ENCODE measurements around the gene SRRM5. TPM values are rescaled to one million over a fixed set of nuclear protein-coding genes. Genes with fewer than 3 reads are reported as not detected.

Gene SRRM5, protein sequence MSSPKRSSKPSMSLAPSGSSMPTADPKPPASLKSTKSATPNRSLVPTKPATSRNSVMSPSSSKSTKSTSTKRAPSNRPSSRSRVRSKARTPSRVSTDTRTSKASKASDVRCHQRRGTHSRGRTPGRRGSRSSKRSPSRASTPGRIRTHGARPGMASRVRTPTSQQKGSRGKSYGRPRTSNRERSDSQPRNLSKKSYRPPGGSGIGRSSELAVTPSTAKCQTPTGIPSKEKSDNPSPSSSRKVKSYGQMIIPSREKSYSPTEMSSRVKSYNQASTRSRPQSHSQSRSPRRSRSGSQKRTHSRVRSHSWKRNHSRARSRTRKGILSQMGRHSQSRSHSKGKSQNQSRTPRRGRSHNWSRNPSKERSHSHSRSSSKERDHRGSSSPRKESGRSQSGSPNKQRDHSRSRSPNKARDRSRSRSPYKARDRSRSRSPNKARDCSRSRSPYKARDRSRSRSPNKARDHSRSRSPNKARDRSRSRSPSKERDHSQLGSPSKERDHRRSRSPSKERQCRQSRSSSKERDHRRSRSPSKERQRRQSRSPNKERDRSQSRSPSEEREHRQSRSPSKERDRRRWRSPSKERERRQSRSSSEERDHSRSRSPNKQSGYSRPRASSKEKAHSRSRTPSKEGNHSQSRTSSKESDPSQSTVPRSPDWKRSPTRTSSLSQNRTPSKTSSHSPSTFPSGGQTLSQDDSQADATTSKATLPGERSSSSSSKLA
- total RNA-seq = not detected in 2 replicates

DNA sequence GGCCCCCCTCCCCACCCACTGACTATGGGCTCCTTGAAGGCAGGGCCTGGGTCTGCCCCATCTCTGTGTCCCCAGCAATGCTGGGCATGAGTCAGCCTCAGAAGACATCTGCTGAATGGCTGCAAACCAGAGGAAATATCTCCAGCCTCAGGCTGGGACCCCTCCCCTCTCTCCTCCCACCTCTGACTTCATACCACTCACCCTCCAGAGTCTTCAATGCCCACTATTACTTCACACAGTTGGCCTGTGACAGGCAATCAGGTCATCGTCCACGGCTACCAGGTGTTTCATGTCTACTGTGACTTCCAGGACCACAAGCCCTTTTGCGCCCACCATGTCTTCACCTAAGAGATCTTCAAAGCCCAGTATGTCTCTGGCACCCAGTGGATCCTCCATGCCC is at the start of gene SRRM5:
SRRM5 (plus strand) TSS at position 301 of the 400 bp plus-strand sequence; CDS start at position 335, 34 bp downstream.
- Histone ChIP-seq H3K36me3 (ENCODE audit: control insufficient read depth, insufficient read depth, low read length) (peaks cover 1% of the 10 kb centered on the region), H3K4me3 (ENCODE audit: low read depth, low read length) (no peak within 1 kb of the TSS), H3K27me3 (ENCODE audit: control insufficient read depth, insufficient read depth, low read length) (no peaks in the 10 kb centered on the region)
- no peak for FAIRE-seq
- TF ChIP-seq, protein P1, sequence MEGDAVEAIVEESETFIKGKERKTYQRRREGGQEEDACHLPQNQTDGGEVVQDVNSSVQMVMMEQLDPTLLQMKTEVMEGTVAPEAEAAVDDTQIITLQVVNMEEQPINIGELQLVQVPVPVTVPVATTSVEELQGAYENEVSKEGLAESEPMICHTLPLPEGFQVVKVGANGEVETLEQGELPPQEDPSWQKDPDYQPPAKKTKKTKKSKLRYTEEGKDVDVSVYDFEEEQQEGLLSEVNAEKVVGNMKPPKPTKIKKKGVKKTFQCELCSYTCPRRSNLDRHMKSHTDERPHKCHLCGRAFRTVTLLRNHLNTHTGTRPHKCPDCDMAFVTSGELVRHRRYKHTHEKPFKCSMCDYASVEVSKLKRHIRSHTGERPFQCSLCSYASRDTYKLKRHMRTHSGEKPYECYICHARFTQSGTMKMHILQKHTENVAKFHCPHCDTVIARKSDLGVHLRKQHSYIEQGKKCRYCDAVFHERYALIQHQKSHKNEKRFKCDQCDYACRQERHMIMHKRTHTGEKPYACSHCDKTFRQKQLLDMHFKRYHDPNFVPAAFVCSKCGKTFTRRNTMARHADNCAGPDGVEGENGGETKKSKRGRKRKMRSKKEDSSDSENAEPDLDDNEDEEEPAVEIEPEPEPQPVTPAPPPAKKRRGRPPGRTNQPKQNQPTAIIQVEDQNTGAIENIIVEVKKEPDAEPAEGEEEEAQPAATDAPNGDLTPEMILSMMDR (IDR thresholded peaks at IDR 0.05; ENCODE audit: insufficient read depth, low read length, severe bottlenecking) = no peak
- no peak for DNase-seq (ENCODE audit: low read depth)

DNA sequence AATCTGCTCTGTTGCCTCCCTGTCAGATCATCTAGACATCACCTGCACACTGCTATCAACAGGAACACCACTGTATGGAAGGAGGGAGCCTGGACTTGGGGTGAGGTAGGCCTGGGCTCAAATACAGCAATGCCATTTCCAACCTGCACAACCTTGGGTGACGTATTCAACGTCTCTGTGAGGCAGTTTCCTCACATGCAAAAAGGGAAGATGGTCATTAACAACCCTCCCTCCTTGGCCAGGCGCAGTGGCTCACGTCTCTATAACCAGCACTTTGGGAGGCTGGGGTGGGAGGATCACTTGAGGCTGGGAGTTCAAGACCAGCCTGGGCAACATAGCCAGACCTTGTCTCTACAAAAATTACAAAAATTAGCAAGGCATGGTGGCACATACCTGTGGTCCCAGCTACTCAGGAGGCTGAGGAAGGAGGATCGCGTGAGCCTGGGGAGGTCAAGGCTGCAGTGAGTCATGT is 49.6 kb upstream of the SRRM5 start:
- H3K4me3 ChIP-seq (ENCODE audit: low read depth, low read length) = no peak overlapping the region
- TF ChIP-seq, protein P1 (IDR thresholded peaks at IDR 0.05; ENCODE audit: insufficient read depth, low read length, severe bottlenecking) = no peak
- H3K27me3 ChIP-seq (ENCODE audit: control insufficient read depth, insufficient read depth, low read length) = no peaks in the 10 kb centered on the region
- FAIRE-seq (no peak), DNase-seq (ENCODE audit: low read depth) (no peak)
- peaks cover 1% of the 10 kb centered on the region for H3K36me3 ChIP-seq (ENCODE audit: control insufficient read depth, insufficient read depth, low read length)

DNA sequence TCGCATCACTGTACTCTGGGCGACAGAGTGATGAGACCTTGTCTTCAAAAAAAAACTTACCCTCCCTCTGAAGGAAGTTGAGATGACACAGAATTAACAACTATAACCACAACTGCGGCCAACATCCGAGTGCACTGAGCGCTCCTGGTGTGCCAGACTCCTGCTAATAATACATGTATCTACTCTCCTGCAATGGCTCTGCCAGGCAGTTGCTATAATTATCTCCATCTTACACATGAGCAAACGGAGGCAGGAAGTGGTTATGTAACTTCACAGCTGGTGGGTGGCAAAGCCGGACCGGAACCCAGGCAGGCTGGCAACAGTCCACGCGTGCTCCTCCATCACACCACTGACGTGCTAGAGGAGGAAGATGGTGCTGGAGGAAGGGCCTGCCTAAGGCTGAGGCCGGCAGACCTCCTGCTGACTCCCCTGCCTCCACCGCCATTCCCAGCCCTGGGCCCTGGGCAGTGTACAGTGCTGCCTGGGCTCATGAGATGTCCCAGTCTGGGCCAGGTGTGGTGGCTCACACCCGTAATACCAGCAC is 49.1 kb upstream of the SRRM5 start:
- Histone ChIP-seq H3K36me3 (ENCODE audit: control insufficient read depth, insufficient read depth, low read length) (peaks cover 1% of the 10 kb centered on the region), H3K4me3 (ENCODE audit: low read depth, low read length) (no peak overlapping the region), H3K27me3 (ENCODE audit: control insufficient read depth, insufficient read depth, low read length) (no peaks in the 10 kb centered on the region)
- TF ChIP-seq, protein P1 (IDR thresholded peaks at IDR 0.05; ENCODE audit: insufficient read depth, low read length, severe bottlenecking) = no peak
- FAIRE-seq (no peak), DNase-seq (ENCODE audit: low read depth) (peak; percentile 41)

DNA sequence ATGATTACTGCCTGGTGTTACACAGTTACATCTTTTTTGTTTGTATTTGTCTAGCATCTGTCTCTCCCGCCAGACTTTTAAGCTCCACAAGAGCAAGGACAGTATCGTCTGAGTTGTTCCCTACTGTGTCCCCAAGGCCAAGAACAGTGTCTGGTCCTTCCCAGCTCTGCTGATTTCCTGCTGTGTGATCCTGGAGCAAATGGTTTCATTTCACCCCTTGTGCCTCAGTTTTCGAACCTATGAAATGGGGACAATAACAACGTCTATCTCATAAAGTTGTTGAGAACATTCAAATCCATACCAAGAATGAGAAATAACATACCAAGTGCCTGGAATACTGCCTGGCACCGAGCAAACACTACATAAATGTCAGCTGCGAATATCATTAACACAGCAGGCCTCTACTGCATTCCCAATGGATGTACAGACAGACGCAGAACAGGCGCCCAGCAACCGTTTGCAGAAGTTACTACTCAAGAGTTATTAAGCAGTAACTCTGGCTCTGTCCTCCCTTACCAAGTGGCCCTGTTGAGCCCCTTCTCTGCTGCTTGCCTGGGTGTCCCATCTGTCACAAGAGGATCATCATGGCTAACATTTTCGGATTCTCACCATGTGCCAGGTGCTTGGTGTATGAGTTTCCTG is 48.0 kb upstream of the SRRM5 start:
- FAIRE-seq (peak; percentile 40), DNase-seq (ENCODE audit: low read depth) (no peak)
- peaks cover 1% of the 10 kb centered on the region for H3K36me3 ChIP-seq (ENCODE audit: control insufficient read depth, insufficient read depth, low read length)
- TF ChIP-seq, protein P1 (IDR thresholded peaks at IDR 0.05; ENCODE audit: insufficient read depth, low read length, severe bottlenecking) = no peak
- no peaks in the 10 kb centered on the region for H3K27me3 ChIP-seq (ENCODE audit: control insufficient read depth, insufficient read depth, low read length)
- H3K4me3 ChIP-seq (ENCODE audit: low read depth, low read length) = no peak overlapping the region

DNA sequence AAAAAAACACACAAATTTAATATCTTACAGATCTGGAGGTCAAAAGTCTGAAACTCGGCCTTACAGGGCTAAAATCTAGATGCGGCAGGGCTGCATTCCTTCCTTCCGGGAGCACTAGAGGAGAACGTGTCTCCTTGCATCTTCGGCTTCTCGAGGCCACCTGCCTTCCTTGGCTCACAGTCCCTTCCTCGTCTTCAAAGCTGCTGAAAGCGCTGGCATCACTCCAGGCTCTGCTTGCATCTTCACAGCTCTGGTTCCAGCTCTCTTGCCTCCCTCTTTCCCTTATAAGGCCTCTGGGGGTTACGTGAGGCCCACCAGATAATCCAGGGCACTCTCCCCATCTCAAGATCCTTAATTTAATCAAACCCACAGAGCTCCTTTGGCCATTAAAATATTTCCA is 47.1 kb upstream of the SRRM5 start:
- no peak for FAIRE-seq
- no peak overlapping the region for H3K4me3 ChIP-seq (ENCODE audit: low read depth, low read length)
- peaks cover 1% of the 10 kb centered on the region for H3K36me3 ChIP-seq (ENCODE audit: control insufficient read depth, insufficient read depth, low read length)
- TF ChIP-seq, protein P1 (IDR thresholded peaks at IDR 0.05; ENCODE audit: insufficient read depth, low read length, severe bottlenecking) = no peak
- DNase-seq (ENCODE audit: low read depth) = no peak
- no peaks in the 10 kb centered on the region for H3K27me3 ChIP-seq (ENCODE audit: control insufficient read depth, insufficient read depth, low read length)
